ENCODE measurements around the gene CCL20.
"Not testable (repeated sequence)": the region's sequence is repeated elsewhere in the genome, so short reads cannot be mapped to it uniquely, and the experiment has no call there.

CCL20 gene

DNA sequence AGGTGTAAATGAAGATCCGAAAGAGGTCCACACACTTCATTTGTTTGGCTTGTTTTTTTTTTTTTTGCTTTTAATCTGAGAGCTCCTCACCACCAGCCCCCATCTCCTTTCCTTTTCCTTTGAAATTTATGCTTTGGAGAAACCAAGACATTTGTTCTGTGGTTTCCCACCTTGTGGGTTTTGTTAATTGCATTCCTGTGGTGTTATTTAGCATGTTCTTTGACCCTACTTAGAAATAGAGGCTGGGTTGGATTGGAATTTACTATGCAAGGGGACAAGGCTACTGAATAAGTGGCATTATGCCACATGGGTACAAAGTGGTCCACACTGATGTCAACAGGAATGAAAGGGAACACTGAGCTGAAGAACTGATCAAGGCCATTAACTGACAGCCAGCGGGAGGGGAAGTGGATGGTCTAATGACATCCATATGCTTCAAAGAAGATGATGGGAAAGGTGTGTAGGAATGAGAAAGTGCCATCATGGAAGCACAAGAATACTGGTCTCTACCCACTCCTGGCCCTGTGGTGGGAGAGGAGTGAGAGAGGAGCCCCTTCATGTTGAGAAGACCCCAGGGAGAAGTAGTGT, 8.9 kb downstream of the CCL20 start:
- no peak for DNase-seq (ENCODE audit: insufficient read length)
- TF ChIP-seq POLR2A (IDR thresholded peaks at IDR 0.05; ENCODE audit: low read depth, low read length) (no peak), TAF1 (IDR thresholded peaks at IDR 0.05; ENCODE audit: borderline replicate concordance, low read depth, low read length) (no peak), POLR2AphosphoS5 (IDR thresholded peaks at IDR 0.05; ENCODE audit: low read depth, low read length) (no peak)
- FAIRE-seq: no peak

DNA sequence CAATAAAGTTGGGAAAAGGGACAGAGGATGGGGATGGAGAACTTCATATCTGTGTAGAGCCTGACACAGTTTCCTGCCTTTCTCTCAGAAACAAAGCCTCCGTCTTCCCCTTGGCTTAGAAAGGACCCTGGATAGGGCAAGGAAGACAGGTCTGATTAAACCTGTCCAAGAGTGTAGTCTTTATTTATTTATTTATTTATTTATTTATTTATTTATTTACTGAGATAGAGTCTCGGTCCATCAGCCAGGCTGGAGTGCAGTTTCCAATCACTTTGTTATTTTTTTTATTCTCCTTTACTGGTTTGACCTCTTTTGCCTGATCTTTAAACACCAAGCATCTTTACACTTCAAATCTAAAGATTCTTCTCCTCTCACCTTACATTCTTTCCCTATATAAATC, 10.3 kb downstream of the CCL20 start:
- no peak for TF ChIP-seq POLR2A (IDR thresholded peaks at IDR 0.05; ENCODE audit: low read depth, low read length)
- no peak for TF ChIP-seq TAF1 (IDR thresholded peaks at IDR 0.05; ENCODE audit: borderline replicate concordance, low read depth, low read length)
- TF ChIP-seq POLR2AphosphoS5 (IDR thresholded peaks at IDR 0.05; ENCODE audit: low read depth, low read length): no peak
- FAIRE-seq (no peak), DNase-seq (ENCODE audit: insufficient read length) (no peak)

- no peak for FAIRE-seq
- no peak for TF ChIP-seq POLR2AphosphoS5 (IDR thresholded peaks at IDR 0.05; ENCODE audit: low read depth, low read length)
- no peak for TF ChIP-seq TAF1 (IDR thresholded peaks at IDR 0.05; ENCODE audit: borderline replicate concordance, low read depth, low read length)
- no peak for TF ChIP-seq POLR2A (IDR thresholded peaks at IDR 0.05; ENCODE audit: low read depth, low read length)
- no peak for DNase-seq (ENCODE audit: insufficient read length)
Observed at GRCh38 chr2:227824711-227825110, 11.1 kb downstream of the CCL20 start.

- TF ChIP-seq POLR2AphosphoS5 (IDR thresholded peaks at IDR 0.05; ENCODE audit: low read depth, low read length) (no peak), POLR2A (IDR thresholded peaks at IDR 0.05; ENCODE audit: low read depth, low read length) (no peak), TAF1 (IDR thresholded peaks at IDR 0.05; ENCODE audit: borderline replicate concordance, low read depth, low read length) (no peak)
- FAIRE-seq (no peak), DNase-seq (ENCODE audit: insufficient read length) (no peak)
Observed at GRCh38 chr2:227826019-227826521, 12.4 kb downstream of the CCL20 start.

DNA sequence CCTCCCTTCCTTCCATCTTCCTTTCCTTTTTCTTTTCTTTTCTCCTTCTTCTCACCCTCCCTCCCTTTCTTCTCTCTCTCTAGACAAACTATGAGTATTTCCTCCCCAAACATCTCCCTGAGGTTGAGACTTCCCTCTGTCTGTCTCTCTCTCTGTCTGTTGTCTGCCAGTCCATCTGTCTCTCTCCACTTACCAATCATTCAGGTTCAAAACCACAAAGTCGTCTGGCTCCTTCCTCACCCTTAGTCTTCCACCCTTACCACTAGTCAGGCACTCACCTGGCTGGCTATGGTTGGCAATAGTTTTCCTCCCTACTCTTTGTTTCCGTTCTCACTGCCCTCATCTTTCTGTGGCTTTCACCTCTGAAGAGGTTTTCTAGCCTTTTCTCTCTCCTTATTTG, 12.9 kb downstream of the CCL20 start:
- TF ChIP-seq POLR2A (IDR thresholded peaks at IDR 0.05; ENCODE audit: low read depth, low read length) (no peak), POLR2AphosphoS5 (IDR thresholded peaks at IDR 0.05; ENCODE audit: low read depth, low read length) (no peak), TAF1 (IDR thresholded peaks at IDR 0.05; ENCODE audit: borderline replicate concordance, low read depth, low read length) (no peak)
- DNase-seq (ENCODE audit: insufficient read length): no peak
- no peak for FAIRE-seq

DNA sequence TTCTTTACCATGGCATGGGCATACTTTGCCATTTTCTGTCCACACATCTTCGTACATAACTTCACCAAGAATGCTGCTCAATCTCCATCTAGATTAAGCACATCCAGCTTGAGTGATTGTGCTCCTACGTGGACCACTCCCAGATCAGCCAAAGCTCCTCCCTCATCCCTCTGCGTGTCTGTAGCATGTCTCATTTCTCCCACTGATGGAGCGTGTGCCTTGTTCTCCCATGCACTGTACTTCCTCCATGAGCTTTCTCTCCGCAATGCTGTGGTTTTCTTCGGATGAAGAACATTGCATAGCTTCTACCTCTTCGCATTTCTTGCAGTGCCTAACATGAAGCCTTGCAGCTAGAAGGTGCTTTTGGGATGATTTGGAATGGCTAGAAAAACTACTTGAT, 13.5 kb downstream of the CCL20 start:
- TF ChIP-seq POLR2A (IDR thresholded peaks at IDR 0.05; ENCODE audit: low read depth, low read length): no peak
- no peak for TF ChIP-seq POLR2AphosphoS5 (IDR thresholded peaks at IDR 0.05; ENCODE audit: low read depth, low read length)
- TF ChIP-seq TAF1 (IDR thresholded peaks at IDR 0.05; ENCODE audit: borderline replicate concordance, low read depth, low read length): no peak
- DNase-seq (ENCODE audit: insufficient read length): no peak
- no peak for FAIRE-seq

- FAIRE-seq: no peak
- TF ChIP-seq POLR2A (IDR thresholded peaks at IDR 0.05; ENCODE audit: low read depth, low read length): no peak
- TF ChIP-seq TAF1 (IDR thresholded peaks at IDR 0.05; ENCODE audit: borderline replicate concordance, low read depth, low read length): no peak
- TF ChIP-seq POLR2AphosphoS5 (IDR thresholded peaks at IDR 0.05; ENCODE audit: low read depth, low read length): no peak
- no peak for DNase-seq (ENCODE audit: insufficient read length)
Observed at GRCh38 chr2:227828477-227828912, 14.9 kb downstream of the CCL20 start.

- FAIRE-seq (no peak), DNase-seq (ENCODE audit: insufficient read length) (no peak)
- no peak for TF ChIP-seq POLR2A (IDR thresholded peaks at IDR 0.05; ENCODE audit: low read depth, low read length)
- TF ChIP-seq TAF1 (IDR thresholded peaks at IDR 0.05; ENCODE audit: borderline replicate concordance, low read depth, low read length): no peak
- TF ChIP-seq POLR2AphosphoS5 (IDR thresholded peaks at IDR 0.05; ENCODE audit: low read depth, low read length): no peak
Observed at GRCh38 chr2:227829337-227829736, 15.7 kb downstream of the CCL20 start.

GRCh38 chr2:227834423-227834822, 20.8 kb downstream of the CCL20 start:
- TF ChIP-seq POLR2A (IDR thresholded peaks at IDR 0.05; ENCODE audit: low read depth, low read length): no peak
- DNase-seq (ENCODE audit: insufficient read length) (no peak), FAIRE-seq (no peak)

GRCh38 chr2:227834916-227835650, 21.4 kb downstream of the CCL20 start:
- DNase-seq (ENCODE audit: insufficient read length) (no peak), FAIRE-seq (no peak)
- TF ChIP-seq POLR2A (IDR thresholded peaks at IDR 0.05; ENCODE audit: low read depth, low read length) (no peak), POLR2AphosphoS5 (IDR thresholded peaks at IDR 0.05; ENCODE audit: low read depth, low read length) (no peak), TAF1 (IDR thresholded peaks at IDR 0.05; ENCODE audit: borderline replicate concordance, low read depth, low read length) (no peak)

GRCh38 chr2:227839339-227840129, 25.9 kb downstream of the CCL20 start:
- DNase-seq (ENCODE audit: insufficient read length); FAIRE-seq: not testable (repeated sequence)

GRCh38 chr2:227846831-227847230, 33.2 kb downstream of the CCL20 start:
- FAIRE-seq: no peak
- TF ChIP-seq POLR2AphosphoS5 (IDR thresholded peaks at IDR 0.05; ENCODE audit: low read depth, low read length) (no peak), POLR2A (IDR thresholded peaks at IDR 0.05; ENCODE audit: low read depth, low read length) (no peak)
- no peak for DNase-seq (ENCODE audit: insufficient read length)

All from GM12892 (cell line).